DOHH2 (cell line): ENCODE results near the gene KDSR.

Experiments
- H3F3A ChIP-seq: fragments of 200-600 bp; sonication (generic), shearing (Covaris generic); 2 replicates; pipeline ENCODE4 v1.6.0; 2016; ENCODE audit warnings: antibody characterized with exemption, mild to moderate bottlenecking; ENCODE audit not compliant: control insufficient read depth, insufficient read depth
- H3K27ac ChIP-seq: fragments of 200-600 bp; sonication (generic); 2 replicates; pipeline ENCODE4 v1.5.1; 2014; ENCODE audit warnings: low read depth, mild to moderate bottlenecking, low read length, moderate library complexity
- H3K27me3 ChIP-seq: fragments of 200-600 bp; sonication (generic); 2 replicates; pipeline ENCODE4 v1.6.1; 2014; ENCODE audit warnings: mild to moderate bottlenecking, low read length, mixed read lengths; ENCODE audit not compliant: control insufficient read depth
- H3K36me3 ChIP-seq: fragments of 200-600 bp; sonication (generic); 2 replicates; pipeline ENCODE4 v1.6.1; 2014; ENCODE audit warnings: mild to moderate bottlenecking, low read length, moderate library complexity, mixed read lengths; ENCODE audit not compliant: control insufficient read depth
- H3K4me1 ChIP-seq: fragments of 200-600 bp; sonication (generic); 2 replicates; pipeline ENCODE4 v1.6.1; 2014; ENCODE audit warnings: mild to moderate bottlenecking, low read length, mixed read lengths; ENCODE audit not compliant: control insufficient read depth
- H3K4me2 ChIP-seq: fragments of 200-600 bp; sonication (generic); 2 replicates; pipeline ENCODE4 v1.6.0; 2014; ENCODE audit warnings: mild to moderate bottlenecking, low read length, moderate library complexity
- H3K4me3 ChIP-seq: fragments of 200-600 bp; sonication (generic); 2 replicates; pipeline ENCODE4 v1.5.1; 2014; ENCODE audit warnings: mild to moderate bottlenecking, low read length, mixed read lengths
- H3K79me2 ChIP-seq: fragments of 200-600 bp; sonication (generic); 2 replicates; pipeline ENCODE4 v1.6.1; 2014; ENCODE audit warnings: mild to moderate bottlenecking, low read length, mixed read lengths; ENCODE audit not compliant: control insufficient read depth
- H3K9me2 ChIP-seq: fragments of 200-600 bp; sonication (generic); replicated peaks from 2 replicates; pipeline ENCODE4 v1.6.1; 2014; ENCODE audit warnings: mild to moderate bottlenecking, low read length, mixed read lengths; ENCODE audit not compliant: control insufficient read depth
- H3K9me3 ChIP-seq: fragments of 200-600 bp; sonication (generic); 2 replicates; pipeline ENCODE4 v1.6.1; 2014; ENCODE audit warnings: antibody characterized with exemption, low read length, mixed read lengths; ENCODE audit not compliant: control insufficient read depth, insufficient read depth
- H4K20me1 ChIP-seq: fragments of 200-600 bp; sonication (generic); 2 replicates; pipeline ENCODE4 v1.6.0; 2014; ENCODE audit warnings: low read depth, mild to moderate bottlenecking, antibody characterized with exemption, low read length, moderate library complexity; ENCODE audit not compliant: control insufficient read depth, insufficient read depth
- EZH2phosphoT487 ChIP-seq: fragments of 200-600 bp; sonication (generic); IDR thresholded peaks from 2 replicates; pipeline ENCODE4 v1.6.1; 2017; ENCODE audit warnings: borderline replicate concordance, mild to moderate bottlenecking, antibody characterized with exemption, low read length, moderate library complexity, mixed read lengths
- TF ChIP-seq, protein P1 (sequence below): fragments of 200-600 bp; sonication (generic); IDR thresholded peaks from one replicate; pipeline ENCODE4 v1.5.1; 2014; ENCODE audit warnings: antibody characterized with exemption, mild to moderate bottlenecking, low read depth, low read length; ENCODE audit not compliant: poor library complexity, severe bottlenecking

The KDSR gene

DNA sequence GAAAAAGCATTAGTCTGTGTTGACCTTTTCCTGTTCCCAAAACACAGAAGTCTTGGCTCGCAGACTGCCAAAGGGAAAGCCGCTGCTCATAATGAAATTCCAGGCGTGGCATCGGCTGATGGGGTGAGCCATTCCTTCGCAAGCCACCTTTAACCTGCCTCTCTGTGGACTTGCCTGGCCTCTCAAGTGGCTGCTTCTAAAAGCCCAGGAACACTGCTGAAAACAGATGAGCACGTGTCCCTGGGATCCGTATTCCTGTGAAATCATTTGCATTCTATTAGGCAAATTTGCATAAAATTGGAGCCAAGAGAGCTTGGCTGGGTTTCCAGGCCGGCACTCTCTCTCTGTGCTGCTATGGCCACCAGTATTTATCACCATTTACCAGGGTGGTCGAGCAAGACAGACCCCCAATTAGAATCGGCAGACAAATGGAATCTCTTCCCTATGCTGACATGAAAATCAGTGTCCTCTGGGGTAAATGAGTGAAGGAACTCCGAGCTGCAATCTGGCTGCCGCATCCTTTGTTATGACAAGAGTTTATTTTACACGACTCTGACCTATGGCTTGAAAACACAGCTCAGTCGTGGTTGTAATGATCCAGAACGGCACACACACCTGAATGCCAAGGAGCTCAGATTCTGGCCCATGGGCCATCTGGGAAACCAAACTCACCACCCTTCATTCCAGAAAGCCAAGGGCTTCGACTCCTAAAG is 69.2 kb downstream of the KDSR start:
- no peaks in the 10 kb centered on the region for H3K9me2 ChIP-seq
- peaks cover 80% of the 10 kb centered on the region for H3K4me1 ChIP-seq
- no peak overlapping the region for H3K4me2 ChIP-seq
- TF ChIP-seq EZH2phosphoT487, result no peak
- TF ChIP-seq, protein P1, sequence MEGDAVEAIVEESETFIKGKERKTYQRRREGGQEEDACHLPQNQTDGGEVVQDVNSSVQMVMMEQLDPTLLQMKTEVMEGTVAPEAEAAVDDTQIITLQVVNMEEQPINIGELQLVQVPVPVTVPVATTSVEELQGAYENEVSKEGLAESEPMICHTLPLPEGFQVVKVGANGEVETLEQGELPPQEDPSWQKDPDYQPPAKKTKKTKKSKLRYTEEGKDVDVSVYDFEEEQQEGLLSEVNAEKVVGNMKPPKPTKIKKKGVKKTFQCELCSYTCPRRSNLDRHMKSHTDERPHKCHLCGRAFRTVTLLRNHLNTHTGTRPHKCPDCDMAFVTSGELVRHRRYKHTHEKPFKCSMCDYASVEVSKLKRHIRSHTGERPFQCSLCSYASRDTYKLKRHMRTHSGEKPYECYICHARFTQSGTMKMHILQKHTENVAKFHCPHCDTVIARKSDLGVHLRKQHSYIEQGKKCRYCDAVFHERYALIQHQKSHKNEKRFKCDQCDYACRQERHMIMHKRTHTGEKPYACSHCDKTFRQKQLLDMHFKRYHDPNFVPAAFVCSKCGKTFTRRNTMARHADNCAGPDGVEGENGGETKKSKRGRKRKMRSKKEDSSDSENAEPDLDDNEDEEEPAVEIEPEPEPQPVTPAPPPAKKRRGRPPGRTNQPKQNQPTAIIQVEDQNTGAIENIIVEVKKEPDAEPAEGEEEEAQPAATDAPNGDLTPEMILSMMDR, result no peak
- no peaks in the 10 kb centered on the region for H3K9me3 ChIP-seq
- H3K79me2 ChIP-seq, result peaks cover 99% of the 10 kb centered on the region
- no peak overlapping the region for H3K4me3 ChIP-seq
- H4K20me1 ChIP-seq, result peaks cover 6% of the 10 kb centered on the region; the same call in 1 of the 2 replicates
- 0 out of 2 replicates have a peak, but pooled peaks cover 2% of the 10 kb centered on the region for H3F3A ChIP-seq
- H3K27ac ChIP-seq, result no peak overlapping the region
- H3K27me3 ChIP-seq, result no peaks in the 10 kb centered on the region
- peaks cover 91% of the 10 kb centered on the region for H3K36me3 ChIP-seq

DNA sequence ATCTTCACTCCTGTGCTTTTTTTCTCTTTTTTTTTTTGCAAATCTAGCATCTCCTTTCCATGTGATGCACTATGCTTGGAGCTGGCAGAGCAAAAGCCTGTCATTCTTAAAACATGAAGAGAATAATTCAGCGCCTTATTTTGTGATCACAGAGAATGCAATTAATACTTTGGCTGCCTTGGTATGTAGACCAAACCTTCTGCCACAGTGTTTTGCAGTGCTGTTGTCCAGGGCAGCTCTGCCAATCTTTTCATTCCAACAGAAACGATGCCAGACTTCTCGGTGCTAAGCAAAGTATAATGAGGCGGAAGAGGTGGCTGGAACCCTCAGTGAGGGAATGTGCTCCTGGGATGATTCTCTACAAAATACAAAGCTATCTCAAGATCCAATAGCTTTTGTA is 73.1 kb downstream of the KDSR start:
- Histone ChIP-seq H3K36me3 (peaks cover 89% of the 10 kb centered on the region), H3K27ac (0 out of 2 replicates have a peak overlapping the region, but pooled peaks have one; percentile 15), H3F3A (0 out of 2 replicates have a peak, but pooled peaks cover 2% of the 10 kb centered on the region), H3K4me1 (peaks cover 86% of the 10 kb centered on the region), H4K20me1 (peaks cover 6% of the 10 kb centered on the region), H3K9me3 (no peaks in the 10 kb centered on the region), H3K27me3 (no peaks in the 10 kb centered on the region), H3K4me2 (no peak overlapping the region), H3K9me2 (no peaks in the 10 kb centered on the region), H3K4me3 (no peak overlapping the region), H3K79me2 (peaks cover 99% of the 10 kb centered on the region)
- no peak for TF ChIP-seq EZH2phosphoT487
- TF ChIP-seq, protein P1, result no peak

DNA sequence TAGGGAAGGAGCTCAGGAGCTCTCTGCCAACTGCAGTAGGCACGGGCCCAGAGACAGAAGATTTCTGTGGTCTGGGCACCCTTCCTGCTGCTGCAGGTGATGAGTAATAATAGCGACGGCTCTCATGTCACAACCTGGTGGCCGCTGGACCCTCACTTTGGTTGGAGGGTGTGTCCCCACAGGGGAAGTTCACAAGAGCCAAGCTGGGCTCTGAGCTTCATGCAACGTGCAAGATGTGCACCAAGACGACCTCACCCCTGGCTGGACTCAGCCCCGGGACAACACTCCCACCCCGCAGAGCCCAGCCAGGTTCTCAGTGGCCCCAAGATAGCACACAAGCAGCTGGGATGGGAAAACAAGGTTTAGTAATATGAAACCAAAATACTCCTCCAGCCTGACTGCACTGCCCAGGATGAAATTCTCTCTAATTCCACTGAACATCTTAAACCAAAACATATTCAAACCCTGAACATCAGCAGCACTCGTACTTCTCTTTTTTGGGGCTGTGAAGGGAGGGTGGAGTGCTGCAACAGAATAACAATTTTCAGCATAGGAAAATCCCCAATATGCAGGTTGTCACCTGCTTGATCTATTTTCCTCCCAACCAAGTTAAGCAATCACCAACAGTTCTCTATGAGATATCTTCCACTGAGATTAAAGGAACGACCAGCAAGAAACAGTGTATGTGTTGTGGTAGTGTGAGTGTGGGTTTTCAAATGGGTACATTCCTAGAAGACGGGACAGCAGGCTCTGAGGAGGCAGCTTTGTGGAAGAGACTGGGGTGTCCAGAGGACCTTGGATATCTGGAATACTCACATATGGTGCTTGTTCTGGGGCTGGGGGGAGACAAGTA is 73.9 kb downstream of the KDSR start:
- H3K4me2 ChIP-seq, result peak overlapping the region; percentile 27
- H3F3A ChIP-seq, result 0 out of 2 replicates have a peak, but pooled peaks cover 2% of the 10 kb centered on the region
- H3K27me3 ChIP-seq, result no peaks in the 10 kb centered on the region
- TF ChIP-seq, protein P1, result no peak
- no peak for TF ChIP-seq EZH2phosphoT487
- no peak overlapping the region for H3K4me3 ChIP-seq
- 0 out of 2 replicates have a peak overlapping the region, but pooled peaks have one; percentile 15 for H3K27ac ChIP-seq
- peaks cover 99% of the 10 kb centered on the region for H3K79me2 ChIP-seq
- no peaks in the 10 kb centered on the region for H3K9me3 ChIP-seq
- H3K36me3 ChIP-seq, result peaks cover 89% of the 10 kb centered on the region
- peaks cover 89% of the 10 kb centered on the region for H3K4me1 ChIP-seq
- H3K9me2 ChIP-seq, result no peaks in the 10 kb centered on the region
- H4K20me1 ChIP-seq, result peaks cover 6% of the 10 kb centered on the region; the same call in 1 of the 2 replicates
